IMR-90 (cell line): ENCODE data around the gene OPRL1. TPM values are rescaled to one million over a fixed set of nuclear protein-coding genes. Genes with fewer than 3 reads are reported as not detected.

Source experiments
- ATAC-seq: fragments of 200-7000 bp; cut with Tn5 transposase; 2 replicates; pipeline ENCODE4 v1.9.1; 2020; ENCODE audit warnings: low read depth, mild to moderate bottlenecking, moderate library complexity
- BruUV-seq: library from RNA; stranded (reverse); fragments of 400-500 nt; replicated peaks from 2 replicates; lab custom pipeline; 2021; lab: Mats Ljungman, UMichigan
- CTCF ChIA-PET: fragments of 300-600 bp; formaldehyde crosslinking; extraction: SDS; loops from one replicate; lab custom pipeline; 2021; ENCODE audit warnings: antibody characterized with exemption; lab: Yijun Ruan, JAX
- POLR2A ChIA-PET: fragments of 300-600 bp; sonication (Branson Sonifier 250); formaldehyde crosslinking; loops from one replicate; lab custom pipeline; 2022; ENCODE audit warnings: antibody characterized with exemption; ENCODE audit not compliant: unreplicated experiment; lab: Charles Lee
- DNase-seq: peaks from one replicate; pipeline ENCODE4 v3.0.0; 2013
- H2AFZ ChIP-seq: replicated peaks from 2 replicates; pipeline ENCODE3; 2013; ENCODE audit warnings: low read length, mild to moderate bottlenecking; ENCODE audit not compliant: poor library complexity
- H2AK5ac ChIP-seq: 2 replicates; pipeline ENCODE4 v1.6.1; 2013; ENCODE audit warnings: low read depth, low read length, inconsistent platforms
- H2AK9ac ChIP-seq: replicated peaks from 2 replicates; pipeline ENCODE3; 2013; ENCODE audit warnings: mild to moderate bottlenecking, low read depth, low read length, moderate library complexity; ENCODE audit not compliant: poor library complexity
- H2BK120ac ChIP-seq: 2 replicates; pipeline ENCODE4 v1.6.1; 2013; ENCODE audit warnings: low read depth, low read length, inconsistent platforms
- H2BK15ac ChIP-seq: 3 replicates; pipeline ENCODE4 v1.6.1; 2013; ENCODE audit warnings: low read depth, low read length, inconsistent platforms
- H2BK20ac ChIP-seq: 2 replicates; pipeline ENCODE4 v1.6.1; 2013; ENCODE audit warnings: low read depth, mild to moderate bottlenecking, inconsistent platforms, low read length, moderate library complexity
- H2BK5ac ChIP-seq: 2 replicates; pipeline ENCODE4 v1.6.1; 2013; ENCODE audit warnings: mild to moderate bottlenecking, low read depth, low read length, inconsistent platforms; ENCODE audit not compliant: poor library complexity, severe bottlenecking
- H3K14ac ChIP-seq: replicated peaks from 2 replicates; pipeline ENCODE4 v1.6.1; 2013; ENCODE audit warnings: low read depth, low read length, inconsistent platforms
- H3K18ac ChIP-seq: 2 replicates; pipeline ENCODE4 v1.6.1; 2013; ENCODE audit warnings: low read depth, low read length, control low read depth
- H3K23ac ChIP-seq: 2 replicates; pipeline ENCODE4 v1.6.1; 2013; ENCODE audit warnings: low read depth, low read length, inconsistent platforms
- H3K27ac ChIP-seq: 2 replicates; pipeline ENCODE4 v1.5.1; 2013; ENCODE audit warnings: mild to moderate bottlenecking, control low read depth, low read length; ENCODE audit not compliant: insufficient read depth
- H3K27me3 ChIP-seq: 2 replicates; pipeline ENCODE4 v1.6.1; 2013; ENCODE audit warnings: low read length; ENCODE audit not compliant: control insufficient read depth, insufficient read depth
- H3K36me3 ChIP-seq: 2 replicates; pipeline ENCODE4 v1.6.1; 2013; ENCODE audit warnings: low read length, mixed read lengths; ENCODE audit not compliant: control insufficient read depth, insufficient read depth
- H3K4ac ChIP-seq: 2 replicates; pipeline ENCODE4 v1.6.1; 2013; ENCODE audit warnings: low read depth, low read length, inconsistent platforms
- H3K4me1 ChIP-seq: 2 replicates; pipeline ENCODE4 v1.6.1; 2013; ENCODE audit warnings: low read length, mixed read lengths; ENCODE audit not compliant: control insufficient read depth, insufficient read depth
- H3K4me2 ChIP-seq: 2 replicates; pipeline ENCODE4 v1.6.1; 2013; ENCODE audit warnings: low read depth, mild to moderate bottlenecking, control low read depth, low read length, moderate library complexity
- H3K4me3 ChIP-seq: 2 replicates; pipeline ENCODE4 v1.5.1; 2013; ENCODE audit warnings: low read depth, mild to moderate bottlenecking, control low read depth, low read length, moderate library complexity; ENCODE audit not compliant: insufficient read depth
- H3K56ac ChIP-seq: 2 replicates; pipeline ENCODE4 v1.6.1; 2013; ENCODE audit warnings: low read length, inconsistent platforms; ENCODE audit not compliant: insufficient read depth; ENCODE audit errors: extremely low read depth
- H3K79me1 ChIP-seq, 2 experiments: 2 replicates each; pipeline ENCODE4 v1.6.1; 2013; ENCODE audit warnings: low read length in 2 of 2, inconsistent platforms in 1 of 2, low read depth in 1 of 2
- H3K9ac ChIP-seq: 2 replicates; pipeline ENCODE4 v1.6.1; 2013; ENCODE audit warnings: low read depth, low read length, control low read depth
- H3K9me1 ChIP-seq: 2 replicates; pipeline ENCODE4 v1.6.1; 2013; ENCODE audit warnings: low read length, inconsistent platforms; ENCODE audit not compliant: insufficient read depth
- H3K9me3 ChIP-seq: 2 replicates; pipeline ENCODE4 v1.6.1; 2013; ENCODE audit warnings: low read length; ENCODE audit not compliant: control insufficient read depth, insufficient read depth
- H4K20me1 ChIP-seq: 2 replicates; pipeline ENCODE4 v1.6.1; 2013; ENCODE audit warnings: low read length, inconsistent platforms; ENCODE audit not compliant: insufficient read depth
- H4K5ac ChIP-seq: 2 replicates; pipeline ENCODE4 v1.6.1; 2013; ENCODE audit warnings: mild to moderate bottlenecking, low read depth, low read length, control low read depth
- H4K8ac ChIP-seq, 2 experiments: 2 replicates each; pipeline ENCODE4 v1.6.1; 2013; ENCODE audit warnings: low read depth in 2 of 2, low read length in 2 of 2, control low read depth in 1 of 2, inconsistent platforms in 1 of 2
- H4K91ac ChIP-seq: 2 replicates; pipeline ENCODE4 v1.6.1; 2013; ENCODE audit warnings: low read depth, low read length, inconsistent platforms; ENCODE audit not compliant: insufficient read depth
- BHLHE40 ChIP-seq: fragments of 150-350 bp; IDR thresholded peaks from 2 replicates; pipeline ENCODE4 v1.6.1; 2016; ENCODE audit warnings: mild to moderate bottlenecking, low read depth, low read length
- CEBPB ChIP-seq: IDR thresholded peaks from 2 replicates; pipeline ENCODE4 v1.6.1; 2012; ENCODE audit warnings: low read depth, low read length, improper control_type of control experiment
- CHD1 ChIP-seq: IDR thresholded peaks from 2 replicates; pipeline ENCODE4 v1.6.1; 2012; ENCODE audit warnings: low read depth, low read length, improper control_type of control experiment
- FOS ChIP-seq: fragments of 150-350 bp; IDR thresholded peaks from 2 replicates; pipeline ENCODE4 v1.6.1; 2016; ENCODE audit warnings: low read depth, low read length
- MAFK ChIP-seq: IDR thresholded peaks from 2 replicates; pipeline ENCODE4 v1.6.1; 2012; ENCODE audit warnings: low read depth, low read length, improper control_type of control experiment
- MAZ ChIP-seq: IDR thresholded peaks from 2 replicates; pipeline ENCODE4 v1.6.1; 2012; ENCODE audit warnings: low read depth, mild to moderate bottlenecking, low read length, improper control_type of control experiment, moderate library complexity, borderline replicate concordance
- RAD21 ChIP-seq: IDR thresholded peaks from 2 replicates; pipeline ENCODE4 v1.6.1; 2012; ENCODE audit warnings: low read length, improper control_type of control experiment
- SMC3 ChIP-seq: fragments of 150-350 bp; IDR thresholded peaks from 2 replicates; pipeline ENCODE4 v1.6.1; 2016; ENCODE audit warnings: low read depth, mild to moderate bottlenecking, antibody characterized with exemption, low read length, moderate library complexity
- USF2 ChIP-seq: fragments of 150-350 bp; IDR thresholded peaks from 2 replicates; pipeline ENCODE4 v1.6.1; 2017; ENCODE audit warnings: mild to moderate bottlenecking, antibody characterized with exemption, low read length, low read depth
- WGBS, 2 experiments: methylation state at CpG; one replicate each; pipeline versions ENCODE4 v1.1.5 to v1.1.7; 2013; ENCODE audit warnings: missing lambda C conversion rate in 2 of 2; ENCODE audit not compliant: insufficient read length in 1 of 2; ENCODE audit errors: extremely low coverage in 2 of 2; 5-methylcytosine and 5-hydroxymethylcytosine counted together
- dilution Hi-C: fragments of 300-500 bp; cut with HindIII; formaldehyde crosslinking; loops from one replicate; pipeline ENCODE4 v1.14.3; 2018; ENCODE audit warnings: low sequenced_read_pairs; ENCODE audit not compliant: unreplicated experiment
- in situ Hi-C: fragments of 300-500 bp; cut with MboI; formaldehyde crosslinking; loops from 3 replicates; pipeline ENCODE4 v1.14.3; 2019; ENCODE audit warnings: low sequenced_read_pairs, inconsistent platforms, mixed read lengths
- intact Hi-C: fragments of 100-400 bp; cut with micrococcal nuclease; formaldehyde crosslinking; loops from 2 replicates; pipeline ENCODE4 v1.10.0; 2022
- polyA plus RNA-seq, 3 experiments: library from polyadenylated mRNA; depleted of rRNA; stranded (reverse); fragments of >200 nt; gene quantifications; 2 replicates each; pipeline ENCODE4 v1.2.3, GENCODE V29; 2012; ENCODE audit warnings: low replicate concordance in 1 of 3
- total RNA-seq: library from RNA; depleted of rRNA; stranded (reverse); fragments of >200 nt; gene quantifications from 2 replicates; pipeline ENCODE4 v1.2.3, GENCODE V29; 2012

Gene OPRL1
- total and polyA plus RNA-seq, 2 of the 4 experiments (the other 2 are of a cell fraction) = 0.36 to 1.2 TPM

- Histone ChIP-seq H4K5ac (no peak overlapping the region), H3K4ac (no peak overlapping the region), H3K27me3 (peaks cover 9% of the 10 kb centered on the region; the same call in 1 of the 2 replicates), H3K9me1 (no peaks in the 10 kb centered on the region), H3K18ac (no peak overlapping the region), H4K20me1 (peaks cover 5% of the 10 kb centered on the region; the same call in 1 of the 2 replicates), H2AK9ac (no peak overlapping the region), H3K4me2 (no peak overlapping the region), H2AK5ac (no peak overlapping the region), H3K27ac (no peak overlapping the region), H3K9me3 (no peaks in the 10 kb centered on the region), H3K36me3 (peaks cover 44% of the 10 kb centered on the region), H3K14ac (no peak overlapping the region), H4K91ac (no peak overlapping the region), H3K4me1 (peaks cover 4% of the 10 kb centered on the region; the same call in 1 of the 2 replicates), H3K4me3 (no peak overlapping the region), H3K9ac (no peak overlapping the region), H2BK20ac (no peak overlapping the region), H4K8ac (no peak overlapping the region), H2BK15ac (no peak overlapping the region), H3K23ac (no peak overlapping the region), H2BK5ac (no peak overlapping the region), H3K79me1 (no peaks in the 10 kb centered on the region), H2AFZ (no peak overlapping the region), H2BK120ac (no peak overlapping the region), H3K56ac (no peak overlapping the region)
- in situ Hi-C loops (no loop called here), intact Hi-C loops (no loop called here), dilution Hi-C loops (no loop called here)
- POLR2A ChIA-PET = no interaction called here
- ATAC-seq (no peak), DNase-seq (no peak)
- CTCF ChIA-PET = no interaction called here
- no peak for TF ChIP-seq SMC3
- no peak for TF ChIP-seq USF2
- TF ChIP-seq BHLHE40 = no peak
- TF ChIP-seq MAZ = no peak
- no peak for TF ChIP-seq CHD1
- TF ChIP-seq RAD21 = no peak
- no peak for TF ChIP-seq FOS
- TF ChIP-seq MAFK = no peak
- TF ChIP-seq CEBPB = no peak
- WGBS, 2 experiments = 91% methylated on average over 18 of the region's 31 CpGs; no CpG with 5 or more reads in 1 of the 2 experiments
- no TSS peak for BruUV-seq
Observed at GRCh38 chr20:64032706-64033624, 46.9 kb upstream of the OPRL1 start.
